Stimulated activated CD4-positive, alpha-beta T cell treated with anti-CD3 and anti-CD28 coated beads, Interleukin-1b, Interleukin-23, amount 100 ng/mL, for 48 hours (primary cell): Measurements from ENCODE around the gene SETD9.

Experiments used
- DNase-seq: peaks from one replicate; pipeline ENCODE4 v3.0.0-alpha.2; 2020

Gene SETD9, protein sequence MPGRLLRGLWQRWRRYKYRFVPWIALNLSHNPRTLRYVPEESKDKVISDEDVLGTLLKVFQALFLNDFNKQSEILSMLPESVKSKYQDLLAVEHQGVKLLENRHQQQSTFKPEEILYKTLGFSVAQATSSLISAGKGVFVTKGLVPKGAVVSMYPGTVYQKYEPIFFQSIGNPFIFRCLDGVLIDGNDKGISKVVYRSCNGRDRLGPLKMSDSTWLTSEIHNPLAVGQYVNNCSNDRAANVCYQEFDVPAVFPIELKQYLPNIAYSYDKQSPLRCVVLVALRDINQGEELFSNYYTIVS

GRCh38 chr5:56909294-56910209 is at the start of gene SETD9:
Gene SETD9, plus strand, starts transcription at chr5:56909596. Its CDS starts 50 bp downstream, at chr5:56909646.
- DNase-seq, result peak; percentile 94

DNA sequence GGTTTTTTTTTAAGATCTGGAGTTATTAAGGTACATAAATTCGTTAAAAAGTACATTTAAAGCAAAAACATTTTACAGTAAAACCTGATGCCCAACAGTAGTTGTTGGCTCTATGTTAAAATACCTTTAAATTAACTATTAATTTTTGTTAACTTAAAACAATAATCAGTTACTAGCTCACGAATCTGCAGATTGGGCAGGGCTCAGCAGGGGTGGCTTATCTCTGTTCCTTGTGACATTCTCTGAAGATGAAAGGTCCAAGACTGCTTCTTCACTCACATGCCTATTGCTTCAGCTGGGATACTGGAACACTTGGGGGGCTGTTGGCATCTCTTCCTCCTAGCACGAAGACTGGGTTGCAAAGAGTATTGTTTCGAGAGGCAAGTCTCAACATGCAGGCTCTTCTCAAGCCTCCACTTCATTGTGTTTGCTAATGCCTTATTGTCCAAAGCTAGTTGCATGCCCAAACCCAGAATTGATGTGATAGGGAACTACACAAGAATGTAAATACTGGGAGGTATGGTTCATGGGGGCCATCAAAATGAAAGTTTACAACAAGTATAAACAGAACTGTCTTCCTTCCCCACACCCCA is 47.4 kb upstream of the SETD9 start:
- DNase-seq, result no peak

- DNase-seq, result no peak
Observed at GRCh38 chr5:56862909-56863308, 46.5 kb upstream of the SETD9 start.

- no peak for DNase-seq
Observed at GRCh38 chr5:56871777-56872176, 37.6 kb upstream of the SETD9 start.

DNA sequence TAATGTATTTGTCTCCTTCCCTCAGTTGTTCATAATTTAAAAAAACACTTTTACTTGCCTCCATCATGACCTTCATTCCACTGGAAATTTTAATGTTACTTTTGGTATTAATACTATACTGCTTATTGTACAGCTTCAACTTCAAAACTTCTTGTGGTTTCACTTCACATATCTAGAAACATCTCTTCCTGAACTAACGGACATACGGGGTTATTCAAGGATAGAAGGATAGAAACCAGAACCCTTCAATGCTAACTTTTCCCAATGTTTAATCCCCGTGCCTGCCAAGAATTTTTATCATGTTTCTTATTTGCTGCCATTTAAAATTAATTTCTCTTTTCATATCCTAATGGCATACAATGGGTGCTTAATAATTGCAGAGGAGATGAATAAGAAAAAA is 36.3 kb upstream of the SETD9 start:
- DNase-seq, result no peak

GRCh38 chr5:56876327-56876726 is 33.1 kb upstream of the SETD9 start:
- no peak for DNase-seq

- no peak for DNase-seq
Observed at GRCh38 chr5:56881571-56881970, 27.8 kb upstream of the SETD9 start.

GRCh38 chr5:56893251-56893951 is 16.0 kb upstream of the SETD9 start:
- DNase-seq, result no peak

- DNase-seq, result no peak
Observed at GRCh38 chr5:56896763-56897162, 12.6 kb upstream of the SETD9 start.

DNA sequence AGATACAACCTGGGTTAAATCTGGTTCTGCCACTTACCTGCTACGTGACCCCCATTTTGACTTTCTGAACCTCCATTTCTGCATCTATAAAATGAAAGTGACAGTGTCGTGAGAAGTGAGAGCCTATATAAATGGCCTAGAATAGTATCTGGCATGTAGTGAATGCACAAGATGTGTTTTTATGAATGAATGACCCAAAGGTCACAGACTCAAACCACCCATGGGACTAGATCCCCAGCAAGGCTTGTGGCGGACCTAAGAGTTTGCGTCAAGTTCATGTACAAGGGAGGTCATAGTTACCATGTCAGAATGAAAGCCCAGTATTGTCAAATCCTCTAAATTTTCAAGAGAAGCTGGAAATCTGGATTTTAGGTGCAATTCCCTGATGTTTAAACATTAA is 11.2 kb upstream of the SETD9 start:
- no peak for DNase-seq

DNA sequence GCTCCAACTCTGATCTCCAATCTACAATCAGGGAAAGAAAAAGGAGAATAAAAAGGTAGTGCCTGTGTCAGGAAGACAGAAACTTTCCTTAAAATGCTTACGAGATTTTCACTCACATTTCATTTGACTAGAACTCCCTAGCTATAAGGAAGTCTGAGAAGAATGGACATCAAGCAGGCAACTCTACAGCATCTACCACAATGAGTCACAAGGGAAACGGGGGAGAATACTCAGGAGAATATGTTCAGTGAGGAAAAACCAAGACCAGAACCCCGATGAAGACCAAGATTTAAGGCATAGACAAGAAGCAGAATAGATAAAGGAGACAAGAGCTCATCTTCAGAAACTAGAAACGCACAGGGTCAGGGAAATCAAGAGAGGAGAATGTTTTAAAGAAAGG is 9.0 kb upstream of the SETD9 start:
- DNase-seq, result no peak

DNA sequence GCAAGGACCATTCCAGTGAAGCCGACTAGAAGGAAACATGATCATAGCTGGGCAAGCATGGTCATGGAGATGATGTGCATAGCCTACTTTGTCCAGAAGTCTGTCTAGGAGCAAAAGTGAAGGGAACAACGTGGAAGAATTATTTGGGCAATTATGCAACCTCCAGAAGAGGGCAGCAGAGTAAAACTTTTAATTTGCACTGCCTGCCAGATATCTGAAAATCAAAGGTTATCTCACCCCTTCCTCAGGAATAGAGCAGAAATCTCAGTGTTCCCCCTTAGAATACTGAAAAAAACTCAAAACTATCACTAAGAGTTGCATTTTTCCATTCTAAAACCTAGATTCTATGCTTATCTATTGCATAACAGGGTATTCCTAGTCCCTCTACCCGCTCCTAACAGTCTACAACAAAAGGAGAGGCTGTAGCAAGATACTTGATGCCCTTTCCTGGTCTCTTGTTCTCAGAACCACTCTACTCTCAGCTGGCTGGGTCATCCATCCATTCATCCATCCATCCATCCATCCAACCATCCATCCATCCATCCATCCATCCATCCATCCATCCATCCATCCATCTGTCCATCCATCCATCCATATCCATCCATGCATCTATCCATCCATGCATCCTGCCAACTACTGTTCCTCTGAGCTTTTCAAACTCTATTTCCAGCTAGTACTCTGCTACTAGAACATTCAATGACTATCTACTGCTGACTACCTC is 8.4 kb upstream of the SETD9 start:
- no peak for DNase-seq

DNA sequence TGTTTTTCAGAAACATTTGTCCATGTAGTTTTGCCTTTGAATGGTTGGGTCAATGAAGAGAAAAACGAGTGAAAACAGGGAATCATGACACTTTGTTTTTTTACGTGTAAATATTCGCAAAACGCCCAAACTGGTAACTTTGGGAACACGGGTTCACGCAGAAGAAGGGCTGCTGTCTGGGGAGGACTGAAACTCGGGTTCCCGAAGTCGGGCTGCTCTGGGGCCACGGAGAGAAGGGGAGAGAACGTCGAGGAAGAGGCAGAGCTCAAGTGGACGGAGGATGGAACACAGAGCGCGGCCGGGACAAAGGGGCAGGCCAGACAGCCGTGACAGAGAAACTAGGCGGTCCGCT is 478 bp upstream of the SETD9 start:
- no peak for DNase-seq

DNA sequence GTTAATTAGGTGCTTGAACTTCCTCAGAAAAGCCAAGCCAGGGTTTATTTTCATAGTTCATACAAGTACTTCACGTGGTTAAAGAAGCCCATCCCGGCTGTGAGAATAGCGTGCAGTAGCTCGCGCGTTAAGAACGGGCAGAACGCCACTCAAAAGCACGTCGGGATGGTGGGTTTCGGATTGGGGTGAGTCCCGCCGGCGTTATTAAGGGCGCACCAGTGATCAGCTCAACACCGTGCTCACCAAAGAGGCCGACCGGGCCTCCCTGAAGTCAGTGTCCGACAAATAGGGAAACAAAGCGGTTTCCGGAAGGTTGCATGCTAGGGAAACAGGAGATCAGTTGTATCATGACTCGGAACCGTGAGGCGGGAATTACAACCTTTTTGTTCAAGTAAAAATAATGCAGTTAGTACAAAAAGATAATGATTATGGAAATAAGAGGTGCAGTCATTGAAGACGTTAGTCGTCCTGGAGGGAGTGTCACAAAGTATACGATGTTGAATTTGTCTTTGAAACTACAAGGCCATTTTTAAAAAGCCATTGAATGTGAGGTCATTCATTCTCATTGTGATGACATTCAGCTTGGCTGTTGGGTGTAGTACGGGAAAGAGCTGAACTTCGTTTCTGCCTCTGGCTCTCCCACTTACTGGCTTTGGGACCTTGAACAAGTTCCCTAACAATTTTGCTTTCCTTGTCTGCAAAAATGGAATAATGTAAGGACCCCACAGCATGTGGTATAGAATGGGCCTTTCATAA is 992 bp downstream of the SETD9 start:
- DNase-seq, result no peak

DNA sequence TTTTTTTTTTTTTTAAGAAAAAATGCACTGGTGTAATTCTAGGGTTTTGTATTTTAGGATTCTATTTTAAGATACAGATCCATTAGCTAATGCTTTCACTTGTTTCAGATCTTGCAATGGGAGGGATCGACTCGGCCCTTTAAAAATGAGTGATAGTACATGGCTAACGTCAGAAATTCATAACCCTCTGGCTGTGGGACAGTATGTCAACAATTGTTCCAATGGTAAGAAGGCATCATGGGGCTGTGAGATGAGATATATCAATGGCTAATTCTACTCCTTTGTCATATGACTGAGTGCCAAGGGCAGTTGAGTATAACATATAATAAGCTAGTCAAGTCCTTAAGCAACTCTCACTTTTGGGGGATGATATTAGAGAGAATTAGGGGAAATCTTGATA is 4.4 kb downstream of the SETD9 start:
- no peak for DNase-seq

DNA sequence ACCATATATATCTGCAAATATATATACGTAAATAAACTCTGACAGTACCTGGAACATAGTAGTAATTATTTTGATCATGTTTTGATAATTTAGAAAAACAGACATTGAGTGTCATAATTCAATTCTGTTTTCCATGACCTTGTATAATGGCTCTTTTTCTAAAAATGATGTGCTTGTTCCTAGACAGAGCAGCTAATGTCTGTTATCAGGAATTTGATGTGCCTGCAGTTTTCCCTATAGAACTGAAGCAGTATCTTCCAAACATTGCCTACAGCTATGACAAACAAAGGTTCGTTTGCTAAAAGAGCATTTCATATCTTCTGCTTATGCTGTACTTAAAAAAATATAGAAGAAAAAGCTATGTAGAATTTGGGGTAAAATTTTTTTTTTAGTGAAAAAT is 5.3 kb downstream of the SETD9 start:
- DNase-seq, result no peak

- DNase-seq, result no peak
Observed at GRCh38 chr5:56917534-56917933, 8.1 kb downstream of the SETD9 start.

DNA sequence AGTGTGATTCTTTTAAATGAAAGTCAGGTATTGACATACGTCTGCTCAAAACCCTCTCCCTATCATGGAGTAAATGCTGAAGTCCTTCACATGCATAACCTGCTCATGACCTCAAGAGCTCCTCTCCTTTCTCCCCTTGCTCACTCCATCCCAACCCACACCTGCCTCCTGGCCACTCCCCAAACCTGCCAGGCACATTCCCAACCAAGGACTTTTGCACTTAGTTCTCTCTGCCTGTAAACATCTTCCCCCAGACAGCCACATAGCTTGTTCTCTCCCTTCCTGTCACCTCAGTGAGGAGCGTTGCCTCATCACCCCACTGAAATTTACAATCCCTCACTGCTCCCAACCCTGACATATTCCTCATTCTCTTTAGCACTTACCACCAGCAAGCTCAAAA is 8.7 kb downstream of the SETD9 start:
- DNase-seq, result no peak

GRCh38 chr5:56919942-56920662 is 10.7 kb downstream of the SETD9 start:
- DNase-seq, result no peak

- no peak for DNase-seq
Observed at GRCh38 chr5:56922922-56923321, 13.5 kb downstream of the SETD9 start.

DNA sequence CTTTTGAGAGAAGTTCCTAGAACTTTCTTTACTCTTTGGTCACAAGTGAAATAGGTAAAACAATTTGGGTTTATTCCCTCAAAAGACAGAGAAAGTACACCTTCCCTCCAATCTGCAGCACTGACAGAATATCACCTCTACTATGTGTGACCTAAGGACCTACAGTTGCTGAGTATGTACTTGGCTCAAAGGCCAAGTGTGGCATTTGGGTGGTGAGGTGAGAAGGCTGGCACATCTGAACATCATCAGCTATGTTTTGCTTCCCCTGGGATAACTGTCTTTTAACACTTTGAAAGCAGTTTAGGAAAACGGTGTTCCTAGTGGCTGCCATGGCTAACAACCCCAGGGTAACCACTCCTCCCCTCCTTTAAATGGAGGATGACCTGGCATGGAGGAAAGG is 24.9 kb downstream of the SETD9 start:
- DNase-seq, result no peak
